Endothelial cell of umbilical vein (primary cell): ENCODE results near the gene RPAP3. TPM values are rescaled to one million over a fixed set of nuclear protein-coding genes. Genes with fewer than 3 reads are reported as not detected.

Source experiments
- BruUV-seq: library from RNA; stranded (reverse); fragments of 400-500 nt; replicated peaks from 2 replicates; lab custom pipeline; 2021; lab: Mats Ljungman, UMichigan
- CTCF ChIA-PET: fragments of 300-600, 350-600 bp; sonication (Branson Sonifier 250); formaldehyde crosslinking; loops from one replicate; lab custom pipeline; 2021; ENCODE audit warnings: antibody characterized with exemption, inconsistent platforms; lab: Charles Lee
- POLR2A ChIA-PET: fragments of 300-600, 350-600 bp; sonication (Branson Sonifier 250); formaldehyde crosslinking; loops from one replicate; lab custom pipeline; 2021; ENCODE audit warnings: antibody characterized with exemption, inconsistent platforms; lab: Charles Lee
- DNase-seq: peaks from one replicate; pipeline ENCODE4 v3.0.0-alpha.2; 2011; ENCODE audit warnings: low read depth, low spot score
- FAIRE-seq: peaks from 2 replicates; lab custom pipeline; 2011; peaks lifted over from hg19 to GRCh38; lab: Jason Lieb, UNC
- H2AFZ ChIP-seq: 2 replicates; pipeline ENCODE4 v1.6.0; 2012; ENCODE audit warnings: low read depth, low read length, control low read depth, inconsistent platforms
- H3K27ac ChIP-seq: 2 replicates; pipeline ENCODE4 v1.5.1; 2011; ENCODE audit warnings: low read depth, mild to moderate bottlenecking, control low read depth, low read length, moderate library complexity; ENCODE audit not compliant: insufficient read depth
- H3K27me3 ChIP-seq, 2 experiments: 2 replicates each; pipeline versions ENCODE4 v1.6.0 to v1.6.1; 2011; ENCODE audit warnings: low read length in 2 of 2, mixed read lengths in 1 of 2; ENCODE audit not compliant: control insufficient read depth in 2 of 2, insufficient read depth in 2 of 2
- H3K36me3 ChIP-seq, 2 experiments: 2 replicates in 1 of 2; 3 replicates in 1 of 2; pipeline ENCODE4 v1.5.1; 2011; ENCODE audit warnings: low read length in 2 of 2, mild to moderate bottlenecking in 1 of 2, moderate library complexity in 1 of 2; ENCODE audit not compliant: control insufficient read depth in 2 of 2, insufficient read depth in 2 of 2; ENCODE audit errors: extremely low read depth in 1 of 2
- H3K4me1 ChIP-seq: 3 replicates; pipeline ENCODE4 v1.5.1; 2011; ENCODE audit warnings: mild to moderate bottlenecking, low read length; ENCODE audit not compliant: control insufficient read depth, insufficient read depth; ENCODE audit errors: extremely low read depth
- H3K4me2 ChIP-seq: 2 replicates; pipeline ENCODE4 v1.6.1; 2011; ENCODE audit warnings: low read length, control low read depth, mixed read lengths; ENCODE audit not compliant: insufficient read depth
- H3K4me3 ChIP-seq, 3 experiments: fragments of 200-600 bp in 1 of 3; sonication (generic), shearing (Covaris generic) in 1 of 3; replicated peaks in 1 of 3; 2 replicates each; pipeline ENCODE4 v1.5.1; 2011 to 2016; ENCODE audit warnings: control low read depth in 3 of 3, low read length in 3 of 3, mild to moderate bottlenecking in 2 of 3, inconsistent platforms in 1 of 3, low read depth in 1 of 3, moderate library complexity in 1 of 3; ENCODE audit not compliant: insufficient read depth in 1 of 3
- H3K79me2 ChIP-seq: 2 replicates; pipeline ENCODE4 v1.6.0; 2012; ENCODE audit warnings: low read length, inconsistent platforms; ENCODE audit not compliant: control insufficient read depth, insufficient read depth
- H3K9ac ChIP-seq: replicated peaks from 2 replicates; pipeline ENCODE3; 2011; ENCODE audit warnings: low read length, control low read depth; ENCODE audit not compliant: insufficient read depth; ENCODE audit errors: extremely low read depth
- H3K9me1 ChIP-seq: replicated peaks from 3 replicates; pipeline ENCODE4 v1.6.0; 2011; ENCODE audit warnings: mild to moderate bottlenecking, low read length; ENCODE audit not compliant: control insufficient read depth, insufficient read depth; ENCODE audit errors: extremely low read depth
- H3K9me3 ChIP-seq: replicated peaks from 2 replicates; pipeline ENCODE4 v1.5.1; 2012; ENCODE audit warnings: low read length, inconsistent platforms; ENCODE audit not compliant: control insufficient read depth, insufficient read depth
- H4K20me1 ChIP-seq: replicated peaks from 2 replicates; pipeline ENCODE3; 2011; ENCODE audit warnings: mild to moderate bottlenecking, low read length; ENCODE audit not compliant: control insufficient read depth, insufficient read depth; ENCODE audit errors: extremely low read depth
- EZH2 ChIP-seq: IDR thresholded peaks from 2 replicates; pipeline ENCODE4 v1.6.1; 2012; ENCODE audit warnings: borderline replicate concordance, low read depth, mild to moderate bottlenecking, moderate library complexity, low read length, inconsistent platforms; ENCODE audit not compliant: severe bottlenecking
- FOS ChIP-seq: IDR thresholded peaks from 2 replicates; pipeline ENCODE4 v1.6.1; 2011; ENCODE audit warnings: mild to moderate bottlenecking, low read length, moderate library complexity, borderline replicate concordance; ENCODE audit not compliant: insufficient read depth
- GATA2 ChIP-seq: IDR thresholded peaks from 2 replicates; pipeline ENCODE4 v1.7.0; 2011; ENCODE audit warnings: low read depth, mild to moderate bottlenecking, moderate library complexity, mixed read lengths, low read length; ENCODE audit not compliant: insufficient read length, insufficient read depth
- JUN ChIP-seq: IDR thresholded peaks from 2 replicates; pipeline ENCODE4 v1.6.1; 2011; ENCODE audit warnings: borderline replicate concordance, low read depth; ENCODE audit not compliant: insufficient read length, insufficient read depth
- MYC ChIP-seq: IDR thresholded peaks from one replicate; pipeline ENCODE4 v1.6.1; 2011; ENCODE audit warnings: mild to moderate bottlenecking, low read depth, low read length
- POLR2A ChIP-seq: IDR thresholded peaks from 2 replicates; pipeline ENCODE4 v1.6.1; 2012; ENCODE audit warnings: low read depth, mild to moderate bottlenecking, control low read depth, low read length
- POLR2AphosphoS5 ChIP-seq: IDR thresholded peaks from 2 replicates; pipeline ENCODE4 v1.6.1; 2012; ENCODE audit warnings: low read depth, mild to moderate bottlenecking, control low read depth, low read length, moderate library complexity; ENCODE audit not compliant: insufficient read depth
- dilution Hi-C: fragments of 300-500 bp; cut with MboI; formaldehyde crosslinking; loops from one replicate; pipeline ENCODE4 v1.15.0; 2019; ENCODE audit warnings: low sequenced_read_pairs; ENCODE audit not compliant: extremely low pct_ligation_motif_present
- intact Hi-C: fragments of 100-400 bp; cut with micrococcal nuclease; formaldehyde crosslinking; loops from one replicate; pipeline ENCODE4 v1.10.0; 2022
- polyA plus RNA-seq, 4 experiments: library from polyadenylated mRNA; depleted of rRNA in 3 of 4; stranded (reverse) in 3 of 4; unstranded in 1 of 4; fragments of >200 nt; gene quantifications; 2 replicates each; pipeline versions ENCODE4 v1.2.1 to v1.2.3, GENCODE V29; 2011 to 2012; ENCODE audit warnings: missing spikeins in 1 of 4
- total RNA-seq: library from RNA; stranded (reverse); gene quantifications from 2 replicates; pipeline ENCODE4 v1.2.3, GENCODE V29; 2021
- TF ChIP-seq, protein P1 (sequence below), 2 donors: IDR thresholded peaks; 1 replicate in 1 of 2; 2 replicates in 1 of 2; pipeline ENCODE4 v1.5.1; 2011; ENCODE audit warnings: low read length in 2 of 2, mild to moderate bottlenecking in 2 of 2, moderate library complexity in 2 of 2, control low read depth in 1 of 2, inconsistent platforms in 1 of 2, low read depth in 1 of 2; ENCODE audit not compliant: insufficient read depth in 1 of 2; ENCODE audit errors: extremely low read depth in 1 of 2
- TF ChIP-seq, protein P2 (sequence below): IDR thresholded peaks from 2 replicates; pipeline ENCODE4 v1.6.1; 2011; ENCODE audit not compliant: insufficient read depth, insufficient read length

The RPAP3 gene
- total and polyA plus RNA-seq, 2 donors (not counting 3 experiments of a cell fraction or from before 2014, with no cell fraction given) = 3.9 to 29.8 TPM

DNA sequence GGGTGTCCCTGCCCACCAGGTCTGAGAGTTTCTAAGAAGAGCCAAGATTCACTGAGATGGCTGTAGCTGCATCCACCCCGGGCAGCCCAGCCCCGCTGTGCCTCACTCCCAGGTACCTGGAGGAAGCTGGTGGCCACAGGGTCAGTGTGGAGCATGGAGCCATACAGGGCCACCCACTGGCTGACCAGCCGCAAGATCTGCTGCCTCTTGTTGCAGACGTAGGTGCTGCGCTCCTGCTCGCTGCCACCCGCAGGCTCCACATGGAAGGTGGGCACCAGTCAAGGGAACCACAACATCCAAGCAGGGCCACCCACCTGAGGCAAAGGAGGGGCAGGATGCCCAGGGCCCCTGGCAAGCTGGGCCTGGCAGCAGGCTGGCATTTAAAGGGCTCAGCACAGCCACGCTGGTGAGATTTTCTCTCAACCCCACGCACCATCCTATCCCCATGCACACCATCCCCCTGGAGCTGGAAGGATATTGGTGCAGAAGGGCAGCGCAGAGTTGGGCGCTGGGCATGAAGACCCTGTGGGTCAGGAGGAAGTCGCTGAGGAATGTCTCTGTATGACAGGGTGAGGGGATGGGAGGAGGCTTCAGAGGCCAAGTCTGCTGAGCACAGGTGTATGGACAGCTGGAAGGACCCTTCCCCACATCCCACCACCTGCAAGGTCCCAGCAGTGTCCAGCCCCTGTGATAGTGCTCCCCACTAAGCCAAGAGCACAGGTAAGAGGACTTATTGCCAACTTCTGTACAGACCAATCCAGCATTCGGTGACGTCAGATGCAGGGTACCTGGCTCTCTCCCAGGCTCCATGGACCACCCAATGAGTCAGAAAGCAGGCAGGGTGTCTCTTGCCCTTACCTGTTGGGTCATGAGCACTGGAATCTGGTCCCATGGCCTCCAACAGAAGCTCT lies 42.0 kb upstream of the RPAP3 start:
- ChIA-PET CTCF (interaction anchor here (1.1 kb wide), 1 partner anchor 19 kb away, joined by 5 read pairs; no protein-coding TSS in a partner anchor), POLR2A (no interaction called here)
- dilution Hi-C loops (no loop called here), intact Hi-C loops (no loop called here)
- Histone ChIP-seq H3K9me1 (no peaks in the 10 kb centered on the region), H3K79me2 (peaks cover 5% of the 10 kb centered on the region), H3K4me3 (no peak overlapping the region), H3K36me3 (peaks cover 6 to 55% of the 10 kb centered on the region in 2 experiments), H3K9me3 (no peaks in the 10 kb centered on the region), H3K27me3 (no peaks in the 10 kb centered on the region), H3K9ac (no peak overlapping the region), H2AFZ (no peak overlapping the region), H4K20me1 (no peaks in the 10 kb centered on the region), H3K4me2 (no peak overlapping the region), H3K4me1 (peaks cover 3% of the 10 kb centered on the region), H3K27ac (no peak overlapping the region)
- BruUV-seq = no TSS peak
- TF ChIP-seq MYC = no peak
- TF ChIP-seq GATA2 = no peak
- TF ChIP-seq POLR2A = no peak
- no peak for TF ChIP-seq POLR2AphosphoS5
- no peak for TF ChIP-seq JUN
- TF ChIP-seq FOS = no peak
- TF ChIP-seq, protein P1, sequence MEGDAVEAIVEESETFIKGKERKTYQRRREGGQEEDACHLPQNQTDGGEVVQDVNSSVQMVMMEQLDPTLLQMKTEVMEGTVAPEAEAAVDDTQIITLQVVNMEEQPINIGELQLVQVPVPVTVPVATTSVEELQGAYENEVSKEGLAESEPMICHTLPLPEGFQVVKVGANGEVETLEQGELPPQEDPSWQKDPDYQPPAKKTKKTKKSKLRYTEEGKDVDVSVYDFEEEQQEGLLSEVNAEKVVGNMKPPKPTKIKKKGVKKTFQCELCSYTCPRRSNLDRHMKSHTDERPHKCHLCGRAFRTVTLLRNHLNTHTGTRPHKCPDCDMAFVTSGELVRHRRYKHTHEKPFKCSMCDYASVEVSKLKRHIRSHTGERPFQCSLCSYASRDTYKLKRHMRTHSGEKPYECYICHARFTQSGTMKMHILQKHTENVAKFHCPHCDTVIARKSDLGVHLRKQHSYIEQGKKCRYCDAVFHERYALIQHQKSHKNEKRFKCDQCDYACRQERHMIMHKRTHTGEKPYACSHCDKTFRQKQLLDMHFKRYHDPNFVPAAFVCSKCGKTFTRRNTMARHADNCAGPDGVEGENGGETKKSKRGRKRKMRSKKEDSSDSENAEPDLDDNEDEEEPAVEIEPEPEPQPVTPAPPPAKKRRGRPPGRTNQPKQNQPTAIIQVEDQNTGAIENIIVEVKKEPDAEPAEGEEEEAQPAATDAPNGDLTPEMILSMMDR (IDR thresholded peaks at IDR 0.05; ENCODE audit: extremely low read depth in 1 of 2, insufficient read depth in 1 of 2, low read depth in 1 of 2, low read length in 2 of 2) = no peak
- TF ChIP-seq EZH2 = no peak
- TF ChIP-seq, protein P2, sequence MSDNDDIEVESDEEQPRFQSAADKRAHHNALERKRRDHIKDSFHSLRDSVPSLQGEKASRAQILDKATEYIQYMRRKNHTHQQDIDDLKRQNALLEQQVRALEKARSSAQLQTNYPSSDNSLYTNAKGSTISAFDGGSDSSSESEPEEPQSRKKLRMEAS = no peak
- no peak for FAIRE-seq
- DNase-seq = no peak
